ENCODE measurements around the gene STK16. TPM values are rescaled to one million over a fixed set of nuclear protein-coding genes. Genes with fewer than 3 reads are reported as not detected.
A peak's percentile ranks its signal among the peaks of the same experiment; 100 is the strongest.

The STK16 gene
- total and polyA plus RNA-seq, 9 donors = 12.5 to 23.1 (median 18.9) TPM

DNA sequence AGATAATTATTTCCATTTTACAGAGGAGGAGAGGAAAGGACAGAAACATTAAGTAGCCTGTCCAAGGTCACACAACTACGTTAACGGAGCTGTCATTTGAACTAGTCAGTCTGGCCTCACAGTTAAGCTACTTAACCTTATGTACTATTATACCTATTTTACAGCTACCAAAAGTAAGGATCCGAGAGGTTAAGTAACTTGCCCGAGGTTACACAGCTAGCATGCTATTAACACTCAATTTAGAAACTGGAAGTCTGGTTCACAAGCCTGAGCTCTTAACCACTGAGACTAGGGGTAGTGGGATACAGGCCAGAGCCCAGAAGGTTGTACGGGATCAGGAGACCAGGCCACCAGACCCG, 511 bp upstream of the STK16 start:
- no peak for DNase-seq
- Histone ChIP-seq H3K36me3 (ENCODE audit: control insufficient read depth, insufficient read depth, low read length) (peaks cover 22% of the 10 kb centered on the region), H3K4me1 (ENCODE audit: control insufficient read depth, insufficient read depth, low read length) (peaks cover 20% of the 10 kb centered on the region), H3K9me3 (replicated peaks; ENCODE audit: control insufficient read depth, low read depth, low read length) (no peaks in the 10 kb centered on the region), H3K27me3 (ENCODE audit: control insufficient read depth, insufficient read depth, low read length) (no peaks in the 10 kb centered on the region), H3K4me3 (ENCODE audit: low read length) (peak overlapping the region; percentile 90), H3K27ac (ENCODE audit: low read length) (peak overlapping the region; percentile 89)
- WGBS (ENCODE audit: insufficient coverage) = 67% methylated on average over 1 of the region's 6 CpGs

DNA sequence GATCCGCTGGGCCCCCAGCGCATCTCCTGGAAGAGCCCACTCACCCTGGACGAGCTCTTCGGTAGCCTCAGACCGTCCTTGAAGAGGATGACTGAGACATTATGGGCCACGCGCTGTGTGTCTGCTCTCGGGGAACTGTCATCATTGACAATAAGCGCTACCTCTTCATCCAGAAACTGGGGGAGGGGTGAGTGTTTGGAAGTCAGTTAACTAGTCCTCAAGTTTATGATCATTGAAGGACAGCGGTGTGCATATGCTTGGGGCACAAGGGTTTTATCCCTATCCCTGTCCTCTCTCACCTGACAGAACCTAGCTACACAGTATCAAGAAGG, 586 bp downstream of the STK16 start:
- Histone ChIP-seq H3K27me3 (ENCODE audit: control insufficient read depth, insufficient read depth, low read length) (no peaks in the 10 kb centered on the region), H3K36me3 (ENCODE audit: control insufficient read depth, insufficient read depth, low read length) (peaks cover 26% of the 10 kb centered on the region), H3K4me3 (ENCODE audit: low read length) (peak overlapping the region; percentile 90), H3K9me3 (replicated peaks; ENCODE audit: control insufficient read depth, low read depth, low read length) (no peaks in the 10 kb centered on the region), H3K4me1 (ENCODE audit: control insufficient read depth, insufficient read depth, low read length) (peaks cover 30% of the 10 kb centered on the region), H3K27ac (ENCODE audit: low read length) (peak overlapping the region; percentile 89)
- no peak for DNase-seq
- WGBS (ENCODE audit: insufficient coverage) = 4% methylated on average over 5 of the region's 10 CpGs

DNA sequence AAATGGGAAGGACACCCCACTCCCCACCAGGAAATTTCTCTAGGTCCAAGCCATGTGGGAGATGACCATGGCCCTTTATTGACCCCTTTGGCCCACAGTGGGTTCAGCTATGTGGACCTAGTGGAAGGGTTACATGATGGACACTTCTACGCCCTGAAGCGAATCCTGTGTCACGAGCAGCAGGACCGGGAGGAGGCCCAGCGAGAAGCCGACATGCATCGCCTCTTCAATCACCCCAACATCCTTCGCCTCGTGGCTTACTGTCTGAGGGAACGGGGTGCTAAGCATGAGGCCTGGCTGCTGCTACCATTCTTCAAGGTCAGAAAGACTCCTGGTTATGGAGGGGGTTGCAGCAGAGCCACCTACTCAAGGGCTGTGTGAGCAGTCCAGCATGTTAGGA, 1.3 kb downstream of the STK16 start:
- Histone ChIP-seq H3K9me3 (replicated peaks; ENCODE audit: control insufficient read depth, low read depth, low read length) (no peaks in the 10 kb centered on the region), H3K4me1 (ENCODE audit: control insufficient read depth, insufficient read depth, low read length) (peaks cover 35% of the 10 kb centered on the region), H3K27ac (ENCODE audit: low read length) (no peak overlapping the region), H3K4me3 (ENCODE audit: low read length) (no peak overlapping the region), H3K36me3 (ENCODE audit: control insufficient read depth, insufficient read depth, low read length) (peaks cover 29% of the 10 kb centered on the region), H3K27me3 (ENCODE audit: control insufficient read depth, insufficient read depth, low read length) (peaks cover 2% of the 10 kb centered on the region)
- 100% methylated on average over 1 of the region's 10 CpGs for WGBS (ENCODE audit: insufficient coverage)
- no peak for DNase-seq

DNA sequence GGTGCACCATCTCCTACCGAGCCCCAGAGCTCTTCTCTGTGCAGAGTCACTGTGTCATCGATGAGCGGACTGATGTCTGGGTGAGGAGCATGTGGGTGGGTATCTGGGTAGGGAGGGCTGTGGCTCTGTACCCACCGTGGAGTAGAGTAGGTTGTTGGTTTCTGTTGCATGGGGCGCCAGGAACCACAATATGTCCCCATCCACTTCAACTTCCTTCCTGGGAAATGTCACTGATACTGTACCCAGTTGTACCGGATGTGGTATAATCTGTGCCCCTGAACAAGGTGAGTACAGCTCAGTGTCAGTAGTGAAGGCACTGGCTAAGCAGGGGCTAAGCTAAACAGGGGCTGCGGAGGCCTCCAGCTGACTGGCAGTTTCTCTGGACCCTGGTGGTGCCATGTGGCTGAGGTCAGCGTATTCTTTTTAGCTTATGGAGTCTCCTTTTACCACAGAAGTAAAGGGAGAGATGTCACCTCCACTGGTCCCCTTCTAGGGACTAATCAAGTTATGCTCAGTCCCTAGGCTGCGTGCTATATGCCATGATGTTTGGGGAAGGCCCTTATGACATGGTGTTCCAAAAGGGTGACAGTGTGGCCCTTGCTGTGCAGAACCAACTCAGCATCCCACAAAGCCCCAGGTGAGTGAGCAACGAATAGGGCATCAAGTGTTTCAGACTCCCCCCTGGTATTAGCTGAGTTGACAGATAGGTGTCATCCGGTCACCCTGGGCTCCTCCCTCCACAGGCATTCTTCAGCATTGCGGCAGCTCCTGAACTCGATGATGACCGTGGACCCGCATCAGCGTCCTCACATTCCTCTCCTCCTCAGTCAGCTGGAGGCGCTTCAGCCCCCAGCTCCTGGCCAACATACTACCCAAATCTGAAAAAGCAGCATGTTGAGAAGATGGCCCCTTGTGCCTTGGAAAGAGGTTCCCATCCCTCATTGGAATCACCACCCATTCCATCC, 2.7 kb downstream of the STK16 start:
- no peak overlapping the region for H3K27ac ChIP-seq (ENCODE audit: low read length)
- H3K4me1 ChIP-seq (ENCODE audit: control insufficient read depth, insufficient read depth, low read length) = peaks cover 47% of the 10 kb centered on the region
- H3K9me3 ChIP-seq (replicated peaks; ENCODE audit: control insufficient read depth, low read depth, low read length) = no peaks in the 10 kb centered on the region
- H3K36me3 ChIP-seq (ENCODE audit: control insufficient read depth, insufficient read depth, low read length) = peaks cover 29% of the 10 kb centered on the region
- peaks cover 16% of the 10 kb centered on the region for H3K27me3 ChIP-seq (ENCODE audit: control insufficient read depth, insufficient read depth, low read length)
- no peak overlapping the region for H3K4me3 ChIP-seq (ENCODE audit: low read length)
- no peak for DNase-seq
- 78% methylated on average over 8 of the region's 17 CpGs for WGBS (ENCODE audit: insufficient coverage)

DNA sequence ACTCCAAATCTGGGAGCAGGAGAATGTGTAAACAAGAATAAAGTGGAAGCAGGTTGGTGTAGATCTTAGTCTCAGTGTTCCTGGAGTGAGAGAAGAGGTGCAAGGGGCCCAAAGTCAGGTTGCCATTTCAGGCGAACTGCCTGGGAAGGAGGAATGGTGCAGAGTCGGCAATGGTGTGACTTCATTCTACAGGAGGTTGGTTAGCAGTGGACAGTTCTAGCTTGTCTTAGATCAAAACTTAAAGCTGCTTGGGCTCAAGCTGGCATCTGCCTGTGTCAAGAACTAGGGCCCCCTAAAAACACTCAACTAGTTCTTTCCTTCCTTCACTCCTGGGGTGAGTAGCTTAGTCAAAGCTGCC, 3.5 kb downstream of the STK16 start:
- Histone ChIP-seq H3K9me3 (replicated peaks; ENCODE audit: control insufficient read depth, low read depth, low read length) (no peaks in the 10 kb centered on the region), H3K27ac (ENCODE audit: low read length) (no peak overlapping the region), H3K36me3 (ENCODE audit: control insufficient read depth, insufficient read depth, low read length) (peaks cover 29% of the 10 kb centered on the region), H3K27me3 (ENCODE audit: control insufficient read depth, insufficient read depth, low read length) (peaks cover 24% of the 10 kb centered on the region), H3K4me1 (ENCODE audit: control insufficient read depth, insufficient read depth, low read length) (peaks cover 55% of the 10 kb centered on the region), H3K4me3 (ENCODE audit: low read length) (no peak overlapping the region)
- DNase-seq = no peak
- WGBS (ENCODE audit: insufficient coverage) = 70% methylated on average over 2 of the region's 2 CpGs

DNA sequence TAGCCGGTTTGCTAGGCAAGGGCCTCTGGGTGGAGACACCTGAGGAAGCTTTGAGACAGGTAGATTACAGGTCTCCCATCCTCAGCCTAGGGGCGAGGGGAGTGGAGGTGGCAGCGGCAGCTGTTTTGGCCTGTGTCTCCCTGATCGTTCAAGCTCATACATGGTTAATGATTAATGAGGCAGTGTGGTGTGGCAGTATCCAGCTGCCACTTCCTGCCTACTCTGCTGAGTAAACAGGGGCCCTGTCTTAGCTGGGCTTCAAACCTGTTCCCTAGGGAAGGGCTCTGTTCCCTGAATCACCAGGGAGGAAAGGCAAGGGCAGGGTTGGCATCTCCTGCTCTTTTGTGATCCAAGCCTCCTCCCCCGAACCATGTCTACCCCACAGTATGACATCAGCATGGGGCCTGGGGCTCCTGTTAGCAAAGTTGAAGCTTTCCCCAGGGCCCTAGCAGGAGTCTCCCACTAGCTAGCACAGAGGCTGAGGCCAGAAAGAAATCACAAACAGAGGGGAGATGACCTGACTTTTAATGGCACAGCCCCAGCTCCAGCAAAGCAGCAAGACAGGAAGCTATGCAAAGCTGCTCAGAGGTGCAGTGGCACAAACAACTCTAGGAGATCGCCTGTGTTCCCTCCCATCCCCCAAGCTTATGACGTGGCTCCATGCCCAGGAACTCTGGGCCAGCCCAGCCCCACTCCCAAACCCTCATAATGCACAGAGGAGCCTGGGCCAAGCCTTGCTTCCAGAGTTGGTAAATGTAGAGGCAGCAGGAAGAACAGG, 4.1 kb downstream of the STK16 start:
- DNase-seq = peak; percentile 53
- Histone ChIP-seq H3K9me3 (replicated peaks; ENCODE audit: control insufficient read depth, low read depth, low read length) (no peaks in the 10 kb centered on the region), H3K27me3 (ENCODE audit: control insufficient read depth, insufficient read depth, low read length) (peaks cover 30% of the 10 kb centered on the region), H3K36me3 (ENCODE audit: control insufficient read depth, insufficient read depth, low read length) (peaks cover 29% of the 10 kb centered on the region), H3K4me3 (ENCODE audit: low read length) (no peak overlapping the region), H3K4me1 (ENCODE audit: control insufficient read depth, insufficient read depth, low read length) (peaks cover 60% of the 10 kb centered on the region), H3K27ac (ENCODE audit: low read length) (peak overlapping the region; percentile 72)
- WGBS (ENCODE audit: insufficient coverage) = 39% methylated on average over 5 of the region's 7 CpGs

DNA sequence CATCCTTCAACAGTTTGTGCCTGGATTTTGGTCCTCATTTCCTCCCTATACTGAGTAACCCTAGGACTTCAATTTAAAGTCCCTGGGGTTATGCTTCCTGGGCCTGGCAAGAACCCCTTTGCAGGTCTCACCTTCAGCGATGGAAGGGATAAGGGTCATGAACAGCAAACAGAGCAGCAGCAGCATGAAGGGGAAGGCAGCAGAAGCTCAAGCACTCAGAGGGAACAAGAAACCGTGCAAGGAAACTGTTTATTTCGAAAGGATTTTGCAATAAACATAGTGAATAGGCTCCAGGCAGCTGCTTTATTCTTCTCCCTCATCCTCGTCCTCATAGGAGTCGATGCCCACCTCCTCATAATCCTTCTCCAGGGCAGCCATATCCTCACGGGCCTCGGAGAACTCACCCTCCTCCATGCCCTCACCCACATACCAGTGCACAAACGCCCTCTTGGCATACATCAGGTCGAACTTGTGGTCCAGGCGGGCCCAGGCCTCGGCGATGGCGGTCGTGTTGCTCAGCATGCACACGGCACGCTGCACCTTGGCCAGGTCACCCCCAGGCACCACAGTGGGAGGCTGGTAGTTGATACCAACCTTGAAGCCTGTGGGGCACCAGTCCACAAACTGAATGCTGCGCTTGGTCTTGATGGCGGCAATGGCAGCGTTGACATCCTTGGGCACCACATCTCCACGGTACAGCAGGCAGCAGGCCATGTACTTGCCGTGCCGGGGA, 4.9 kb downstream of the STK16 start:
- peaks cover 58% of the 10 kb centered on the region for H3K4me1 ChIP-seq (ENCODE audit: control insufficient read depth, insufficient read depth, low read length)
- DNase-seq = no peak
- H3K4me3 ChIP-seq (ENCODE audit: low read length) = no peak overlapping the region
- WGBS (ENCODE audit: insufficient coverage) = 86% methylated on average over 20 of the region's 22 CpGs
- H3K27me3 ChIP-seq (ENCODE audit: control insufficient read depth, insufficient read depth, low read length) = peaks cover 38% of the 10 kb centered on the region
- peaks cover 29% of the 10 kb centered on the region for H3K36me3 ChIP-seq (ENCODE audit: control insufficient read depth, insufficient read depth, low read length)
- no peaks in the 10 kb centered on the region for H3K9me3 ChIP-seq (replicated peaks; ENCODE audit: control insufficient read depth, low read depth, low read length)
- no peak overlapping the region for H3K27ac ChIP-seq (ENCODE audit: low read length)

DNA sequence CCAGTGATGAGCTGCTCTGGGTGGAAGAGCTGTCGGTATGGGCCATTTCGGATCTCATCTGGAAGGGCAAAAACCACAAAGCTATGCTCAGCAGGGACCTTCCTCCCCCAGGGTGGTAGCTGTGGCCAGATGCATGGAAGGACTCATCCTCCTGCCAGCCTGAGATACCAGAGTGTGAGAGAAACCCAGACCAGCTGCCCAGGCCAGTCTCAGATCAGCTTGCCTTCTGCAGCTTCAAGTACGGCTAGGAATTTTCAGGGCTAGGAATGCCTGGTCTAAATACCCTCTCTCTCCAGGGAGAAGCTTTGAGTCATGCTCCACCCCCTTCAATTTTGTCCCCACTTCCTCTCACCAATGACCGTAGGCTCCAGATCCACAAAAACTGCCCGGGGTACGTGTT, 6.4 kb downstream of the STK16 start:
- Histone ChIP-seq H3K4me3 (ENCODE audit: low read length) (no peak overlapping the region), H3K27me3 (ENCODE audit: control insufficient read depth, insufficient read depth, low read length) (peaks cover 48% of the 10 kb centered on the region), H3K27ac (ENCODE audit: low read length) (peak overlapping the region; percentile 84), H3K36me3 (ENCODE audit: control insufficient read depth, insufficient read depth, low read length) (peaks cover 29% of the 10 kb centered on the region), H3K4me1 (ENCODE audit: control insufficient read depth, insufficient read depth, low read length) (peaks cover 48% of the 10 kb centered on the region), H3K9me3 (replicated peaks; ENCODE audit: control insufficient read depth, low read depth, low read length) (no peaks in the 10 kb centered on the region)
- 85% methylated on average over 2 of the region's 6 CpGs for WGBS (ENCODE audit: insufficient coverage)
- DNase-seq = no peak

DNA sequence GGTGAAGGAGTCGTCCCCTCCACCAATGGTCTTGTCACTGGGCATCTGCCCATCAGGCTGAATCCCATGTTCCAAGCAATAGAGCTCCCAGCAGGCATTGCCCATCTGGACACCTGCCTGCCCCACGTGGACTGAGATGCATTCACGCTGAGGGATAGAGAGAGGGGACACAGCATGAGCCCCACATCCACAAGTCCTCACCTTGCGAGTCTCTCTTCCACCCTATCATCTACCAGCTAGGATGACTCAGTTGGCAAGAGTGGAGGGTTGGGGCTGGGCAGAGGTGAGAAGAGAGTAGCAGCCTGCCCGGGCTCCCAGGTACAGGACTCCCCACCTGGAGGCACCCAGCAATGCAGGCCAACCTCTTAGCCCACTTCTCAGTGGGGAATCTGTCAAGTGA, 6.8 kb downstream of the STK16 start:
- H3K36me3 ChIP-seq (ENCODE audit: control insufficient read depth, insufficient read depth, low read length) = peaks cover 29% of the 10 kb centered on the region
- WGBS (ENCODE audit: insufficient coverage) = 20% methylated on average over 1 of the region's 5 CpGs
- H3K27ac ChIP-seq (ENCODE audit: low read length) = peak overlapping the region; percentile 84
- H3K4me3 ChIP-seq (ENCODE audit: low read length) = peak overlapping the region; percentile 60
- no peak for DNase-seq
- H3K9me3 ChIP-seq (replicated peaks; ENCODE audit: control insufficient read depth, low read depth, low read length) = no peaks in the 10 kb centered on the region
- peaks cover 52% of the 10 kb centered on the region for H3K27me3 ChIP-seq (ENCODE audit: control insufficient read depth, insufficient read depth, low read length)
- peaks cover 48% of the 10 kb centered on the region for H3K4me1 ChIP-seq (ENCODE audit: control insufficient read depth, insufficient read depth, low read length)

DNA sequence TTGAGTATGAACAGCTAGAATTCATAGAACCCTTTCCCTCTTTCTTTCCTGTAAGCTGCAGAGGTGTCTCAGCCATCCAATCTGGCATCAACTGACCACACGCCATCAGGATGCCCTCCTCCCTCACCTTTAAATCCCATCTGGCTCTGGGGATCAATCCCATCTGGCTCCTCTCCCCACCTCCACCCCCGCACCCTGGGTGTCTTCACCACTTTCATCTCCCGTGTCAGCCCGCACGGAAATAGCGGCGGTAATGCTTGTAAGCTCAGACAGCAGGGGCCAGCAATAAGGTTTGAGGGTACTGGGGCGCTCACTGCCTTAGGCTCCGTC, 7.3 kb downstream of the STK16 start:
- Histone ChIP-seq H3K36me3 (ENCODE audit: control insufficient read depth, insufficient read depth, low read length) (peaks cover 26% of the 10 kb centered on the region), H3K9me3 (replicated peaks; ENCODE audit: control insufficient read depth, low read depth, low read length) (no peaks in the 10 kb centered on the region), H3K27ac (ENCODE audit: low read length) (peak overlapping the region; percentile 84), H3K4me1 (ENCODE audit: control insufficient read depth, insufficient read depth, low read length) (peaks cover 48% of the 10 kb centered on the region), H3K27me3 (ENCODE audit: control insufficient read depth, insufficient read depth, low read length) (peaks cover 53% of the 10 kb centered on the region), H3K4me3 (ENCODE audit: low read length) (peak overlapping the region; percentile 60)
- no peak for DNase-seq
- 9% methylated on average over 5 of the region's 9 CpGs for WGBS (ENCODE audit: insufficient coverage)
